Omental fat pad (tissue), 4 donors: ENCODE results near the gene MMP28. TPM values are rescaled to one million over a fixed set of nuclear protein-coding genes. Genes with fewer than 3 reads are reported as not detected.

Experiments used
- ATAC-seq: fragments of 150-250 bp; one replicate; pipeline ENCODE4 v1.9.1; 2016; ENCODE audit warnings: mild to moderate bottlenecking, moderate library complexity; ENCODE audit not compliant: low FRiP score
- DNase-seq: peaks from one replicate; pipeline ENCODE4 v3.0.0-alpha.2; 2019; ENCODE audit warnings: low spot score
- CTCF ChIP-seq, 3 donors: fragments of 450-650 bp; IDR thresholded peaks; one replicate each; pipeline ENCODE4 v1.5.1; 2016 to 2017; ENCODE audit warnings: antibody characterized with exemption in 3 of 3, mild to moderate bottlenecking in 3 of 3, moderate library complexity in 2 of 3
- total RNA-seq, 4 donors: library from RNA; depleted of rRNA; stranded (reverse); fragments of >200 nt; gene quantifications; one replicate each; pipeline ENCODE4 v1.1.0, GENCODE V29; 2016

MMP28 gene
- total RNA-seq, 4 donors from 2014 or later: 31.5 to 65.6 (median 48.7) TPM

DNA sequence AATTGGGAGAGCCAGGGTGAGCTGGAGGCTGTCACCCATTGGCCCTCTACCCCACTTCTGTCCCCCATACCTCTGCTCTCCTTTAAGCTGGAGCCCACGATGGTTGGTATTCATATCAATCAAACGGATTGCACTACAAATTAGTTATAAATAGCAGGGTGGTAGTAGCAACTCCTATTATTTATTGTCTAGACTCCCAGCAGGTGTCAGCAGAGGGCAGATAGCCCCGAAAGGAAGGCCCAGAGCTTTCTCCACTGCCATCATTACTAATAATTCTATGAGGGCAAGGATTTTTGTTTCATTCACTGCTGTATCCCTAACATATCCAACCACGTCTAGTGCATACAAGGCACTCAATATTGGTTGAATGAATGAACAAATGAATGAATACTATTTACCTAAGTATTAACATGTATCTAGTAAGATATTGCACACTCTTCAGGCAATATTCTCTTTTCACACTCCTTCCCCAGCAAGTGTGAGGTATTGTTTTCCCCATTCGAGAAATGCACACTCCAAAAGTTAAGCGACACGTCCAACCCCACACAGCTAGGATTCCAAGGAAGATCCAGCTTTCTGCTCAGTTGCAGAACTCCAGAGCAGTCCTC, 28.4 kb downstream of the MMP28 start:
- no peak for DNase-seq
- ATAC-seq: no peak
- TF ChIP-seq CTCF (IDR thresholded peaks at IDR 0.05): no peak

- ATAC-seq: no peak
- TF ChIP-seq CTCF (IDR thresholded peaks at IDR 0.05): no peak
- DNase-seq: no peak
Measured at GRCh38 chr17:35766489-35766877, 29.0 kb downstream of the MMP28 start.

GRCh38 chr17:35765756-35766488, 29.5 kb downstream of the MMP28 start:
- no peak for DNase-seq
- TF ChIP-seq CTCF (IDR thresholded peaks at IDR 0.05): no peak
- ATAC-seq: no peak

DNA sequence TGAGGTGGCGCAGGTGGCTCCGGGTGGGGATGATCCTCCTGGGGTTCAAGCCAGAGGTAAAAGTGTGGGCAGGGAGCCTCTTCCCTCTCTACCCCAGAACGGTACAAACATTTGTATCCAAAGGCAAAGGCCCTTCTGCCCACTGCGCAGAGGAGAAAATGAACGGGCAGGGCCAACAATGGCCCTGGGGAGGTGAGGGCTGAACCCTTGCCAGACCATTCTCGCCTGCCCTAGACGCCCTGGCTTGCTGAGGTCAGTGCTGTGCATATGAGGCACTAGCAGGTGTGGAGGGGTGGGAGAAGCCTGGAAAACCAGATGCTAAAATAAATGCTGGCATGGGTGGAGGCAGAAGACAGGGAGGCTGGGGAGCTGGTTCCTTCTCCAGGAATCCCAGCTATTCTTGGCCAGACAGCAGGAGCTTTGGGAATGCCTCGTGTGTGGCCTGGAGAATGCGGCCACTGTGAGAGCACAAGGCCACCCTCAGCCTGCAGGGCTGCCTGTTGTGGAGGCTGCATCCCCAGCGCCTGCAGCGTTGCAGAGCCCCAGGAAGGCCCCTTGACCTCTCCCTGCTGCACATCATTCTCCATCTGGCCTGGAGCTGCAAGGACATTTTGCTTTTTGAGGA, 30.2 kb downstream of the MMP28 start:
- ATAC-seq: no peak
- no peak for TF ChIP-seq CTCF (IDR thresholded peaks at IDR 0.05)

GRCh38 chr17:35764123-35764991, 31.1 kb downstream of the MMP28 start:
- DNase-seq: peak; percentile 69
- peak in 2 of 3 donors; percentile 85 to 97 for TF ChIP-seq CTCF (IDR thresholded peaks at IDR 0.05)
- peak; percentile 93 for ATAC-seq

More for the DNA sequence above, 30.2 kb downstream of the MMP28 start:
- DNase-seq: no peak

DNA sequence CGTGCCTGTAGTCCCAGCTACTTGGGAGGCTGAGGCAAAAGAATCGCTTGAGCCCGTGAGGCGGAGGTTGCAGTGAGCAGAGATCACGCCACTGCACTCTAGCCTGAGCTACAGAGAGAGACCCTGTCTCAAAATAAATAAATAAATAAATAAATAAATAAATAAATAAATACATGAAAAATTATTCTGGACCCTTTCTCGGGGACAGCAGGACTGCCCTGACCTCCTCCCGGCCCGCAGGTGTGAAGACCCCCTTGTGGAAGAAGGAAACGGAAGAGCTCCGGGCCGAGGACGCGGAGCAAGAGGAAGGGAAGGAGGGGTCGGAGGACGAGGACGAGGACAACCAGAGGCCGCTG, 31.7 kb downstream of the MMP28 start:
- TF ChIP-seq CTCF (IDR thresholded peaks at IDR 0.05): no peak
- no peak for ATAC-seq

More for the DNA sequence above, 31.7 kb downstream of the MMP28 start:
- no peak for DNase-seq
